NCI-H510A treated with DMSO at 0.1 percent for 48 hours (cell line): ENCODE measurements around the gene TYW1B.
A peak's percentile ranks its signal among the peaks of the same experiment; 100 is the strongest.
"Not testable (repeated sequence)": the region's sequence is repeated elsewhere in the genome, so short reads cannot be mapped to it uniquely, and the experiment has no call there.

Experiments
- DNase-seq: peaks from one replicate; lab custom pipeline; 2025; lab: John Stamatoyannopoulos, UW

TYW1B gene

GRCh38 chr7:72827839-72828591 lies at the start of gene TYW1B:
TYW1B (minus strand) TSS chr7:72828200; CDS start chr7:72828075, 125 bp downstream.
- peak; percentile 78 for DNase-seq

DNA sequence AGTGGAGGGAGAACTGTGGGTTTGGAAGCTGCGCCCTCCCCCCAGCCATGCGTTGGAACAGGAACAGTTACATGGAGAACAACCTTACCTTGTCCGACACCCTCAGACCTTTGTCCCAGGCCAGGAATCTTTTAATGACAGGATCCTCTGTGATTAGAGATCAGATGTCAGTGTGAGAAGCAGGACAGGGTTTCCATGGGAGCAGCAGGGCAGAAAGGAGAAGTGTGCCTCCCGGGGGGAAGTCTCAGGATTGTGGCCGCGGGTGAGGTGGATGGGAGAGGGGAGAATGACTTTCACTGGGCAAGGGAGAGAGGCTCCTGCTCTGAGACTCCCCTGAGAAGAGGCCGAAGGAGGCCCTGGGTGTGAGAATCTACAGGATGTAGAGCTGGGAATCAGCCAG lies 39.6 kb upstream of the TYW1B start:
- DNase-seq: not testable (repeated sequence)

GRCh38 chr7:72858846-72859400 lies 30.9 kb upstream of the TYW1B start:
- not testable (repeated sequence) for DNase-seq

GRCh38 chr7:72857925-72858324 lies 29.9 kb upstream of the TYW1B start:
- not testable (repeated sequence) for DNase-seq

GRCh38 chr7:72855261-72855660 lies 27.3 kb upstream of the TYW1B start:
- not testable (repeated sequence) for DNase-seq

DNA sequence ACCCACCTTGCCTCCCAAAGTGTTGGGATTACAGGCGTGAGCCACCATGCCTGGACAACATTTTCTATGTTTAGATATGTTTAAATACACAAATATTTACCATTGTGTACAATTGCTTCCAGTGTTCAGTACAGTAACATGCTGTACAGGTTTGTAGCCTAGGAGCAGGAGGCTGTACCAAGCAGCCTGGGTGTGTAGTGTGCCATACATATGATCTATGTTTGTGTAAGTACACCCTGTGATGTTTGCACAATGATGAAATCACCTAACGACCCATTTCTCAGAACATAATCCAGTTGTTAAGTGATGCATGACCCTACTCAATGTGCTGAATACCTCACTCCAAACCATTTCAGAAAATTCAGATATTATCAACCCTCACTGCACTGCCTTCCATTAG lies 24.9 kb upstream of the TYW1B start:
- not testable (repeated sequence) for DNase-seq

DNA sequence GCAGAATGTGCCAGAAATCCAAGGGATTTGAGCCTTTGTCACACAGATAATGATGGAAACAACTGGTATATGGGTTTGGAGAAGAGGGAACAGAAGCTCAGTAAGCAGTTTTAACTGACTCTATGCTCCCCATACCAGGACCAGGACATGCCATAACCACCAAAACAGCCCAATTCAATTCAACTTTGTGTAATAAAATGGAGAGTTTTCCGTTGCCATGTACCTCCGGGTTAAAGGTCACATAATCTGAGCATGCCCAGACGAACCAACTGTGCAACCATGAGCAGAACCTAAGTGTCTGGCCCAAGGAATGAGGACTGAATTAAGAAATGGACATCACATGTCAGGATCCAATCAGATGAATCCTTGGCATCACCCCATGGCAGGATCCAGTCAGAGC lies 22.7 kb upstream of the TYW1B start:
- not testable (repeated sequence) for DNase-seq

- not testable (repeated sequence) for DNase-seq
Observed at GRCh38 chr7:72844146-72844545, 16.1 kb upstream of the TYW1B start.

GRCh38 chr7:72843166-72843565 lies 15.2 kb upstream of the TYW1B start:
- not testable (repeated sequence) for DNase-seq

- DNase-seq: not testable (repeated sequence)
Observed at GRCh38 chr7:72840966-72841511, 13.0 kb upstream of the TYW1B start.

- DNase-seq: not testable (repeated sequence)
Observed at GRCh38 chr7:72838315-72838714, 10.3 kb upstream of the TYW1B start.

- not testable (repeated sequence) for DNase-seq
Observed at GRCh38 chr7:72837291-72837690, 9.3 kb upstream of the TYW1B start.

- not testable (repeated sequence) for DNase-seq
Observed at GRCh38 chr7:72830567-72830966, 2.6 kb upstream of the TYW1B start.

- DNase-seq: peak; percentile 26
Observed at GRCh38 chr7:72829687-72830354, 1.8 kb upstream of the TYW1B start.

- DNase-seq: peak; percentile 92
Observed at GRCh38 chr7:72829291-72829686, 1.3 kb upstream of the TYW1B start.

DNA sequence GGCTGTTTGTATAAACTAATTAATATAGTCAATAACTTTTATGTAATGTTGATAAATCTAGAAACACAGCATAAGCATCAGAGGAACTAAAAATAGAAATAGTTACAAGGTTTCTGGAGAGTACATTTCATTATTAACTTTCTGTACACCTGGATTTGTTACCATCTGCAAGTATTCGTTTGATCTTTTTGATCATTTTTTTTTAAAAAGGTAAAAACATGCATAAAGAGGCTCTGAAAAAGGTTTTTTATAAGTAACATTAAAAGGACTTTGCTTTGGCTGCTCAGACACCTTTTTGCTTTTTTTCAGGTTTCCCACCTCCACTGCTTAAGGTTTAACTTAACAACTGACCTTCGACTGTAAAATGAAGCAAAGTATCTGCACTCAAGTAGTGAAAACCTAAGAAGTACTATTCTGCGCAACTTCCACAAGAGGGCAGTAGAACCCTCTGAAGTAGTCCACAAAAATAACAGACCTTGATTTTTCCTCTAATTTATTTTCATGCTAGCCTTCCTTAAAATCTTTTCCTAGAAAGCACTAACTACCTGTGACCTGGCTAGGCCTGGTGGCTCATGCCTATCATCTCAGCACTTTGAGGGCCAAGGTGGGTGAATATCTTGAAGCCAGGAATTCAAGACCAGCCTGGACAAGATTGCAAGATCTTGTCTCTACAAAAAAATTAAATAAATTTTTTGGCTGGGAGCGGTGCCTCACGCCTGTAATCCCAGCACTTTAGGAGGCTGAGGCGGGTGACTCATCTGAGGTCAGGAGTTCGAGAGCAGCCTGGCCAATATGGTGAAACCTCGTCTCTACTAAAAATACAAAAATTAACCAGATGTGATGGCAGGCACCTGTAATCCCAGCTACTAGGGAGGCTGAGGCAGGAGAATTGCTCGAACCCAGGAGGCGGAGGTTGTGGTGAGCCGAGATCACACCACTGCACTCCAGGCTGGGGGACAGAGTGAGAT lies 4.0 kb downstream of the TYW1B start:
- not testable (repeated sequence) for DNase-seq

DNA sequence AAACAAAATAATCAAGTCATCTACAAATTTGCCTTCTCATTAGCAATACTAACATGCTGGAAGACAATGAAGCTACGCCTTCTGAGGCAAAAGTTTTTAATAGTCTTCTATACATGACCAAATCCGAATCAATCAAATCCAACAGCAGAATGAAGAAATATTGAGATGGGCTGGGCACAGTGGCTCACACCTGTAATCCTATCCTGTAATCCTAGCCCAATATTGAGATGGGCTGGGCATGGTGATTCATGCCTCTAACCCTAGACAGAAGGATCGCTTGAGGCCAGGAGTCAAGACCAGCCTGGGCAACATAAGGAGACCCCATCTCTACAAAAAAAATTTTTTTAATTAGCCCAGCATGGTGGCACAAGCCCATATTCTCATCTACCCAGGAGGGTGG lies 5.5 kb downstream of the TYW1B start:
- DNase-seq: not testable (repeated sequence)

GRCh38 chr7:72818663-72819361 lies 9.2 kb downstream of the TYW1B start:
- DNase-seq: not testable (repeated sequence)

- DNase-seq: not testable (repeated sequence)
Observed at GRCh38 chr7:72817661-72818060, 10.3 kb downstream of the TYW1B start.

DNA sequence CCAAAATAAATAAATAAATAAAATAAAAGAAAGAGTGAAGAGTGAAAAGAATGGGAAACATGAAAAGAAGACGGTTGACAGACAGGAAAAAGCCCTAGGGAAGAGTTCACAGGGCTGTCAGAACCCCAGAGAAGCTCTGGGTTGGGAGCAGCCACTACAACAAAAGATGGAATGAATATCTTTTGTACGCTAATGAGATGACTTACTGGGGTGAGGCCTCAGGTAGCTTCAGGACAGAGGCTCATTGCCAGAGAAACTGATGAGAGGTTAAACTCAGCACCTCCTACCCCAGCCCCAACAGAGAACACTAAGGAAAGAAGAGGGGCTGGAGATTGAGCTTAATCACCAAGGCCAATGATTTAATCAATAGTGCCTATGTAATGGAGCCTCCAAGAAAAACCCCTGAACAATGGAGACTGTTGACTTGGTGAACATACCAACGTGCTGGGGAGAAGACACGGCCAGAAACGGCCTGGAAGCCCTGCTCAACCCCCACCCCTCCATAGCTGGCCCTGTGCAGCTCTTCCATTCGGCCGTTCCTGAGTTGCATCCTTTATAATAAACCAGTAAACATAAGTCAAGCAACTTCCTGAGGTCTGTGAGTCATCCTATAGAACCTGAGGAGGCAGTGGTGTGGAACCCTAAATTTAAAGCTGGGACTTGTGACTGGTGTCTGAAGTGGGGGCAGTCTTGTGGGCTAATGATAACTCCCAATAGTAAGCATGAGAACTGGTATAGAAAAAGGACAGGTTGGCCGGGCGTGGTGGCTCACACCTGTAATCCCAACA lies 11.4 kb downstream of the TYW1B start:
- DNase-seq: not testable (repeated sequence)
